Measurements from ENCODE around the gene PRRC2A. TPM values are rescaled to one million over a fixed set of nuclear protein-coding genes. Genes with fewer than 3 reads are reported as not detected.

The PRRC2A gene
- polyA plus RNA-seq, 1 donor: 122 TPM

- H3K27me3 ChIP-seq (ENCODE audit: control insufficient read depth, insufficient read depth, low read length): no peaks in the 10 kb centered on the region
- no peaks in the 10 kb centered on the region for H3K36me3 ChIP-seq (ENCODE audit: control insufficient read depth, insufficient read depth, low read length)
- DNase-seq: no peak
- peaks cover 22% of the 10 kb centered on the region for H3K4me1 ChIP-seq (ENCODE audit: control insufficient read depth, insufficient read depth, low read length)
- no peak overlapping the region for H3K27ac ChIP-seq (ENCODE audit: low read length)
- H3K9me3 ChIP-seq (ENCODE audit: control insufficient read depth, low read depth, low read length): no peaks in the 10 kb centered on the region
- WGBS (ENCODE audit: insufficient coverage, low lambda C conversion rate): 90% methylated on average over 2 of the region's 4 CpGs
- H3K4me3 ChIP-seq (ENCODE audit: low read length): no peak overlapping the region
These were observed 9.5 kb upstream of the PRRC2A start for GRCh38 chr6:31610968-31611367.

- H3K27me3 ChIP-seq (ENCODE audit: control insufficient read depth, insufficient read depth, low read length): no peaks in the 10 kb centered on the region
- no peaks in the 10 kb centered on the region for H3K9me3 ChIP-seq (ENCODE audit: control insufficient read depth, low read depth, low read length)
- no CpG with 5 or more reads among the region's 8 CpGs for WGBS (ENCODE audit: insufficient coverage, low lambda C conversion rate)
- peak in 1 of 2 donors; percentile 32 for DNase-seq
- no peak overlapping the region for H3K4me3 ChIP-seq (ENCODE audit: low read length)
- H3K4me1 ChIP-seq (ENCODE audit: control insufficient read depth, insufficient read depth, low read length): peaks cover 22% of the 10 kb centered on the region
- H3K36me3 ChIP-seq (ENCODE audit: control insufficient read depth, insufficient read depth, low read length): no peaks in the 10 kb centered on the region
- peak overlapping the region; percentile 77 for H3K27ac ChIP-seq (ENCODE audit: low read length)
These were observed 6.4 kb upstream of the PRRC2A start for GRCh38 chr6:31614075-31614619.

DNA sequence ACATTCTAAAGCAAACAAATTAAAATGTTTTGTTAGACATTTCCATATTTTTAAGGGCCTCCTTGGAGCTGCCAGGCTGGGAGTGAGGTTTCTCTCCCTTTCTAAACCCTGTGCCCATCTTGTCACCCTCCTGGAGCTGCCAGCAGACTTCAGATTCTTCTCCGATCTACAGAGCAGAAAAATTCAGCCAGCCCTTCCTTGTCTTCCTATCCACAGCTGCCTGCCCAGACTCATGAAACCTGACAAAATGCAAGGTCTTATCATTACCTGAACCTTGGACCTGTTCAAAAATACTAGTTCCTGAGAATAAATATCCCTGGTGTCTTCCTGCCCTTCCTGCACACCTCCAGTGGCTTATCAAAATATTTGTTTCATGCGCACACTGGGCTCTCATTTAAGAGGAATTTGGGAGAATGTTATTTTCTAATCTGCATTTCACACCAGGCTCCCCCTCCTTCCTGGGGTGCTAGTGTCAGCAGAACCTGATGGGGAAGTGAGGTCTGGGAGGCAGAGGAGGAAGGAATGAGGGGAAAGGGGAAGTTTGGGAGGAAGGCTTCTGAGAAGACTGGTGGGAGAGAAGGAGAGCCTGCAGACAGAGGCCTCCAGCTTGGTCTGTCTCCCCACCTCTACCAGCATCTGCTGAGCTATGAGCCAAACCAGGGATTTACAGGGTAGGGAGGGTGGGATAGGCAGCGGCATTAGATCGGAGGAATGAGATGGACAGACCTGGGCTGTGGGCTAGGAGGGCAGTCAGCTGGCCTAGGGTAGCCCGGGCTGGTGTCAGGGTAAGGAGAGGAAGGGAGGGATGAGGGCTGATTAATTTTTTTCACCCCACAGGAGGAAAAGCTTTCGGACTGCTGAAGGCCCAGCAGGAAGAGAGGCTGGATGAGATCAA is 5.6 kb upstream of the PRRC2A start, which contains the start of gene AIF1:
TSS of gene AIF1 (plus strand) at position 551 of the 895 bp plus-strand sequence. CDS start at position 647, 96 bp downstream.
- DNase-seq: peak; percentile 42 to 69

GRCh38 chr6:31615748-31616147 is 4.8 kb upstream of the PRRC2A start:
- H3K4me3 ChIP-seq (ENCODE audit: low read length): peak overlapping the region; percentile 13
- H3K27me3 ChIP-seq (ENCODE audit: control insufficient read depth, insufficient read depth, low read length): no peaks in the 10 kb centered on the region
- no CpG with 5 or more reads among the region's 7 CpGs for WGBS (ENCODE audit: insufficient coverage, low lambda C conversion rate)
- peaks cover 24% of the 10 kb centered on the region for H3K4me1 ChIP-seq (ENCODE audit: control insufficient read depth, insufficient read depth, low read length)
- peak overlapping the region; percentile 77 for H3K27ac ChIP-seq (ENCODE audit: low read length)
- no peaks in the 10 kb centered on the region for H3K36me3 ChIP-seq (ENCODE audit: control insufficient read depth, insufficient read depth, low read length)
- DNase-seq: no peak
- no peaks in the 10 kb centered on the region for H3K9me3 ChIP-seq (ENCODE audit: control insufficient read depth, low read depth, low read length)

More for the DNA sequence above, 5.6 kb upstream of the PRRC2A start, which contains the start of gene AIF1:
- Histone ChIP-seq H3K4me1 (ENCODE audit: control insufficient read depth, insufficient read depth, low read length) (peaks cover 24% of the 10 kb centered on the region), H3K4me3 (ENCODE audit: low read length) (peak within 1 kb of the TSS; percentile 13), H3K27me3 (ENCODE audit: control insufficient read depth, insufficient read depth, low read length) (no peaks in the 10 kb centered on the region), H3K9me3 (ENCODE audit: control insufficient read depth, low read depth, low read length) (no peaks in the 10 kb centered on the region), H3K27ac (ENCODE audit: low read length) (peak within 1 kb of the TSS; percentile 77), H3K36me3 (ENCODE audit: control insufficient read depth, insufficient read depth, low read length) (no peaks in the 10 kb centered on the region)
- 45% methylated on average over 4 of the region's 6 CpGs for WGBS (ENCODE audit: insufficient coverage, low lambda C conversion rate)

DNA sequence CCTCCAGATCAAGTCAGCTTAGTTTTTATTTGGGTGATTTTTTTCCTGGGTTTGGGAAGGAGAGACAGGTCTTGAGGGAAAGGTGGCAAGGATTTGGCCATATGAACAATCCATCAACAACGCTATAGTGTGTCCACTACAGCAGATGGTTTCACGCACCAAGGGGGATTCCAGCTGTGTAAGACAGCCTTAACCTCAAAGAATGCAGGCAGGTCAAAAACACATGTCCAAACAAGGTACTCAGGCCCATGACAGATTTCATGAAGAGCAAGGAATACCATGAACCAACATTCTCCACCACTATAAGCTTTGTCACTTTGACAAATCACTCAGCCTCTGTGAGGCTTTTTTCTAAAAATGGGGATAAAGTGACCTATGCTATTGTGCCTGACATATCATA is 3.5 kb upstream of the PRRC2A start:
- no peak for DNase-seq
- Histone ChIP-seq H3K27ac (ENCODE audit: low read length) (no peak overlapping the region), H3K4me1 (ENCODE audit: control insufficient read depth, insufficient read depth, low read length) (peaks cover 30% of the 10 kb centered on the region), H3K36me3 (ENCODE audit: control insufficient read depth, insufficient read depth, low read length) (no peaks in the 10 kb centered on the region), H3K4me3 (ENCODE audit: low read length) (no peak overlapping the region), H3K27me3 (ENCODE audit: control insufficient read depth, insufficient read depth, low read length) (no peaks in the 10 kb centered on the region), H3K9me3 (ENCODE audit: control insufficient read depth, low read depth, low read length) (no peaks in the 10 kb centered on the region)
- no CpG with 5 or more reads among the region's 2 CpGs for WGBS (ENCODE audit: insufficient coverage, low lambda C conversion rate)

DNA sequence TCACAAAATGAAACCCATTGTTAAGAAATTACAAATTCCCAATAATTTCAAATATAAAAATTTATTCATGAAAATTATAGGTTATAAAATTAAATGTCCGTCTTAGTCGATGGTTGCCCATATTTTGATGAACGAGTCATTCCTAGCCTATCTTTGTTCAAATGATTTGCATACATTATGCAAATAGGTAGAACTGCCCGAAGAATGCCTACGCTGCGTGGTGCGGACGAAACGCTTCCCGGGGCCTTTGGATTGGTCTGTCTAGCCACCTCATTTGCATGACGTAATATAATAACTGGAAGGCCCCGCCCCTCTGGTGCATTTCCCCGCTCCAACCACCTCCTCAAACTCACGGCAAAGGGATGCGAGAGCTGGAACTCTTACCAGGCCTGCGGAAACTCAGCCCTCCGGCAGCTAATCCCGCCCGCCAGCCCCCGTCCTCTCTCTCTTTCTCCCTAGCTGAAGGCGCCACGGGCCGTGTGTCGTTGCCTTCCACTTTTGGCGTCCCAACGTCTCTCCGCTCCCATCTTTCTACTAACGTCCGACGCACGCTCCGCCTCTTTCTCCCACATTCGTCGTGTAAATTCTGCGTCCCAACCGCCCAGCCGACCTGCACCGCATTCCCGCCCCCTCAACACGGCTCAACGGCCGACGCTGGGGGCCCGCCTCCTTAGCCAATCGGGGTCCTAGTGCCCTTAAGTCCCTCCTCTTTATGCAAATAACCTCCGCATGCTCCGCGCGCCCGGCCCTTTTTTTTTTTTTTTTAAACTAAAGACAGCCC is 520 bp upstream of the PRRC2A start:
- Histone ChIP-seq H3K4me1 (ENCODE audit: control insufficient read depth, insufficient read depth, low read length) (peaks cover 22% of the 10 kb centered on the region), H3K36me3 (ENCODE audit: control insufficient read depth, insufficient read depth, low read length) (peaks cover 25% of the 10 kb centered on the region), H3K9me3 (ENCODE audit: control insufficient read depth, low read depth, low read length) (no peaks in the 10 kb centered on the region), H3K27ac (ENCODE audit: low read length) (peak overlapping the region; percentile 98), H3K4me3 (ENCODE audit: low read length) (peak overlapping the region; percentile 92), H3K27me3 (ENCODE audit: control insufficient read depth, insufficient read depth, low read length) (no peaks in the 10 kb centered on the region)
- WGBS (ENCODE audit: insufficient coverage, low lambda C conversion rate): no CpG with 5 or more reads among the region's 50 CpGs
- DNase-seq: peak; percentile 99 to 100

- 4% methylated on average over 9 of the region's 15 CpGs for WGBS (ENCODE audit: insufficient coverage, low lambda C conversion rate)
- peaks cover 39% of the 10 kb centered on the region for H3K36me3 ChIP-seq (ENCODE audit: control insufficient read depth, insufficient read depth, low read length)
- no peaks in the 10 kb centered on the region for H3K9me3 ChIP-seq (ENCODE audit: control insufficient read depth, low read depth, low read length)
- peak overlapping the region; percentile 95 for H3K27ac ChIP-seq (ENCODE audit: low read length)
- no peaks in the 10 kb centered on the region for H3K27me3 ChIP-seq (ENCODE audit: control insufficient read depth, insufficient read depth, low read length)
- peaks cover 16% of the 10 kb centered on the region for H3K4me1 ChIP-seq (ENCODE audit: control insufficient read depth, insufficient read depth, low read length)
- peak overlapping the region; percentile 92 for H3K4me3 ChIP-seq (ENCODE audit: low read length)
- DNase-seq: peak in 1 of 2 donors; percentile 28
These were observed 915 bp downstream of the PRRC2A start for GRCh38 chr6:31621320-31621939.

GRCh38 chr6:31621991-31622390 is 1.5 kb downstream of the PRRC2A start:
- peak in 1 of 2 donors; percentile 31 for DNase-seq
- H3K27me3 ChIP-seq (ENCODE audit: control insufficient read depth, insufficient read depth, low read length): no peaks in the 10 kb centered on the region

DNA sequence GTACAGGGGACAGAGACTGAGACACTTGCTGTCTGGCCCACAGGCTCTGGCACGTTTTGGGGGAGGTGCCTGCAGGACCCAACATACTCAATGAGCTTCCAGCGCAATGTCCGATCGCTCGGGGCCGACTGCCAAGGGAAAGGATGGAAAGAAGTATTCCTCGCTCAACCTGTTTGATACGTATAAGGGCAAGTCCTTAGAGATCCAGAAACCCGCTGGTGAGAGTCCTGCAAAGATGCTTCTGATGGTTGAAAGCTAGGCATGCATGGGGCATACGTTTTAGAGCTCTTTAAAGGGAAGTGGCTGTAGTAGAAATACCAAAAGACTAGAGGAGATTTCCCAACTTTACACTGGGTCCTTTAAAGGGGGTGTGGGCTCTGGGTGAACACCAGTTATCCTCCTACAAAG is 2.2 kb downstream of the PRRC2A start:
- Histone ChIP-seq H3K4me3 (ENCODE audit: low read length) (no peak overlapping the region), H3K4me1 (ENCODE audit: control insufficient read depth, insufficient read depth, low read length) (peaks cover 16% of the 10 kb centered on the region), H3K36me3 (ENCODE audit: control insufficient read depth, insufficient read depth, low read length) (peaks cover 52% of the 10 kb centered on the region), H3K27me3 (ENCODE audit: control insufficient read depth, insufficient read depth, low read length) (no peaks in the 10 kb centered on the region), H3K27ac (ENCODE audit: low read length) (no peak overlapping the region), H3K9me3 (ENCODE audit: control insufficient read depth, low read depth, low read length) (no peaks in the 10 kb centered on the region)
- WGBS (ENCODE audit: insufficient coverage, low lambda C conversion rate): no CpG with 5 or more reads among the region's 10 CpGs
- DNase-seq: no peak

More at GRCh38 chr6:31621991-31622390, 1.5 kb downstream of the PRRC2A start:
- peaks cover 45% of the 10 kb centered on the region for H3K36me3 ChIP-seq (ENCODE audit: control insufficient read depth, insufficient read depth, low read length)
- peak overlapping the region; percentile 92 for H3K4me3 ChIP-seq (ENCODE audit: low read length)
- H3K4me1 ChIP-seq (ENCODE audit: control insufficient read depth, insufficient read depth, low read length): peaks cover 16% of the 10 kb centered on the region
- peak overlapping the region; percentile 95 for H3K27ac ChIP-seq (ENCODE audit: low read length)
- H3K9me3 ChIP-seq (ENCODE audit: control insufficient read depth, low read depth, low read length): no peaks in the 10 kb centered on the region
- 0% methylated on average over 1 of the region's 4 CpGs for WGBS (ENCODE audit: insufficient coverage, low lambda C conversion rate)

- DNase-seq: no peak
These were observed 3.6 kb downstream of the PRRC2A start for GRCh38 chr6:31624070-31624469.

More at GRCh38 chr6:31624070-31624469, 3.6 kb downstream of the PRRC2A start:
- Histone ChIP-seq H3K36me3 (ENCODE audit: control insufficient read depth, insufficient read depth, low read length) (peaks cover 66% of the 10 kb centered on the region), H3K27me3 (ENCODE audit: control insufficient read depth, insufficient read depth, low read length) (no peaks in the 10 kb centered on the region), H3K9me3 (ENCODE audit: control insufficient read depth, low read depth, low read length) (no peaks in the 10 kb centered on the region), H3K4me3 (ENCODE audit: low read length) (no peak overlapping the region), H3K27ac (ENCODE audit: low read length) (no peak overlapping the region), H3K4me1 (ENCODE audit: control insufficient read depth, insufficient read depth, low read length) (peaks cover 16% of the 10 kb centered on the region)
- no CpG with 5 or more reads among the region's 10 CpGs for WGBS (ENCODE audit: insufficient coverage, low lambda C conversion rate)
